C4-2B (cell line): ENCODE data around the gene HIF3A.

Experiments
- H3K27ac ChIP-seq: fragments of 450-650 bp; 2 replicates; pipeline ENCODE4 v1.5.1; 2017
- ZFX ChIP-seq: fragments of 450-650 bp; IDR thresholded peaks from 2 replicates; pipeline ENCODE4 v1.6.1; 2017
- TF ChIP-seq, protein P1 (sequence below): fragments of 450-650 bp; conservative IDR thresholded peaks from 2 replicates; pipeline ENCODE4 v1.5.1; 2017; ENCODE audit warnings: mild to moderate bottlenecking

HIF3A gene

DNA sequence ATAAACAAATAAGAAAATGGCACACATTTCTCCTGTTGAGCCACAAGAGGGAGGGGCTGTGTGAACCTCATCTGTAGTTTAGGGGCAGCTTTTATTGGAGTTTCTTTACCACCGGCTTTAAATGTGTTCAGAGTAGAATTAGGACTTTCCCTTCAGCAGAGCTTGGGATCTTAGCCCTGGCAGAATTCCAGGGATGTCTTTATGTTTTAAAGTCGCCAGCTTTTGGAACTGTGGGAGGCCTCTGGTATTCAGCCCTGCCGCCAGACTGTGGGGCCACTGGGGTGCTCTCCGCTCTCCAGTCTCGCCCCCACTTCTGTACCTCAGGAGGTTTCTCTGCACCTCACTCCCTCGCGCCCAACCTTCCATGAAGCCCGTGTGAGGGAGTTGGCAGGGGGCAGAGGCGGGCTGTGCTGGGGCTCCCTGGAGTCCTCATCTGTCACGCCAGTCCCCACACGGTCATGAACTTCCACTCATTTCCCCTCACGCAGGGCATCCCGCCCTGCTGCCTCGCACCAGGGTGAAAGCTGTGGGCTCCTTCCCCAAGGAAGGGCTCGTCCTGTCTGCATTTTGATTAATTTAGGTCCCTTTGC, 85.0 kb downstream of the HIF3A start:
- no peak overlapping the region for H3K27ac ChIP-seq

DNA sequence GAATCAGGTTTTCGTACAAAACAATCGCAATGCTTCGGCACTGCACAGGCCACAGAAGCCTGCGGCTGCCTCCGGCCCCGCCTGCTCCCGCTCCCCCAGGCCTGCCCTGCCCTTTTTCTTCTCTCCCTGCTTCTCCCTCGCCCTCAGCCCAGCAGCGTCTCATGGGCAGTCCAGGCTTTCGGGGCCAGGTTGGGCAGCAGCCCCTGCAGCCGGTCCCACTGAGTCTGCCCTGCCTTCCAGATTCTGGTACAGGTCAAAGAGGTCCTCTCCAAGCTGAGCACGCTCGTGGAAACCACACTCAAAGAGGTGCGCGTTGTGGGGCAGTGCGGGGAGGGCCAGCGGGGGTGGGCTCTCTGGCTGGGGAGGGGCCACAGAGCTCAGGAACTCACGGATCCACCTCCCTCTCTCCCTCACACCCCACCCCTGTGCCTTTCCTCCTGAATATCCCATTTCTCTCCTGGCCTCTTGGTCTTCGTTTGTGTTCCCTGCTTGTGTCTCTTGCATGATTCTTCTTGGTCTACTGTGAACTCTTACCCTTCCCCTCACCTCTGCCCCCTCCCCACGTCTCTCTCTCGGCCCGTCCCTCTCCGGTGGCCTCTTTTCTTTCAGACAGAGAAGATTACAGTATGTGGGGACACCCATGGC, 86.5 kb downstream of the HIF3A start:
- TF ChIP-seq, protein P1, sequence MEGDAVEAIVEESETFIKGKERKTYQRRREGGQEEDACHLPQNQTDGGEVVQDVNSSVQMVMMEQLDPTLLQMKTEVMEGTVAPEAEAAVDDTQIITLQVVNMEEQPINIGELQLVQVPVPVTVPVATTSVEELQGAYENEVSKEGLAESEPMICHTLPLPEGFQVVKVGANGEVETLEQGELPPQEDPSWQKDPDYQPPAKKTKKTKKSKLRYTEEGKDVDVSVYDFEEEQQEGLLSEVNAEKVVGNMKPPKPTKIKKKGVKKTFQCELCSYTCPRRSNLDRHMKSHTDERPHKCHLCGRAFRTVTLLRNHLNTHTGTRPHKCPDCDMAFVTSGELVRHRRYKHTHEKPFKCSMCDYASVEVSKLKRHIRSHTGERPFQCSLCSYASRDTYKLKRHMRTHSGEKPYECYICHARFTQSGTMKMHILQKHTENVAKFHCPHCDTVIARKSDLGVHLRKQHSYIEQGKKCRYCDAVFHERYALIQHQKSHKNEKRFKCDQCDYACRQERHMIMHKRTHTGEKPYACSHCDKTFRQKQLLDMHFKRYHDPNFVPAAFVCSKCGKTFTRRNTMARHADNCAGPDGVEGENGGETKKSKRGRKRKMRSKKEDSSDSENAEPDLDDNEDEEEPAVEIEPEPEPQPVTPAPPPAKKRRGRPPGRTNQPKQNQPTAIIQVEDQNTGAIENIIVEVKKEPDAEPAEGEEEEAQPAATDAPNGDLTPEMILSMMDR = no peak
- TF ChIP-seq ZFX = no peak
- H3K27ac ChIP-seq = no peak overlapping the region

More for the DNA sequence above, 85.0 kb downstream of the HIF3A start:
- TF ChIP-seq, protein P1 = no peak
- no peak for TF ChIP-seq ZFX

- TF ChIP-seq, protein P1 = no peak
- no peak for TF ChIP-seq ZFX
- H3K27ac ChIP-seq = no peak overlapping the region
Measured at GRCh38 chr19:46383846-46384245, 87.0 kb downstream of the HIF3A start.

- TF ChIP-seq ZFX = no peak
- TF ChIP-seq, protein P1 = no peak
- H3K27ac ChIP-seq = no peak overlapping the region
Measured at GRCh38 chr19:46384396-46384795, 87.6 kb downstream of the HIF3A start.

GRCh38 chr19:46385636-46386035, 88.8 kb downstream of the HIF3A start:
- H3K27ac ChIP-seq = no peak overlapping the region
- TF ChIP-seq, protein P1 = no peak
- no peak for TF ChIP-seq ZFX

DNA sequence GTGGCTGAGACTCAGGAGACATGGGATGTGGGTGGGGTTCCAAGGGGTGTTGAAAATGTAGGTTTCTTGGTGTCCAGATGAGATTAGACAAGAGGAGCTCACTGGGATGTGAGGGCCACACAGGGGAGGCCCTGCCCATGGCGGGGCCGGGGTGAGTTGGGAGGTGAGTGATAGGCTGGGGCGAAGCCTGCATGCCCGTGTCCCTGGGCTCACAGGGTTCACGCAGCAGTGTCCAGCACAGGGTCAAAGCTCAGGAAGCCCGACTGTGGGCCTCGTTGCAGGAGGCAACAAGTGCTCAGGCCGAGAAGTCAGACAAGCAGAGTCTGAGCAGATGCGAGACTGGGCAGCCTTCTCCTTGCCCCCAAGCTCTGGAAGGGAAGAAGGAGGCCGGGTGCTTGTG, 89.3 kb downstream of the HIF3A start:
- TF ChIP-seq ZFX = no peak
- TF ChIP-seq, protein P1 = no peak
- no peak overlapping the region for H3K27ac ChIP-seq

GRCh38 chr19:46386996-46387712, 90.3 kb downstream of the HIF3A start:
- TF ChIP-seq, protein P1 = no peak
- TF ChIP-seq ZFX = no peak

More at GRCh38 chr19:46386996-46387712, 90.3 kb downstream of the HIF3A start:
- H3K27ac ChIP-seq = no peak overlapping the region
